Endothelial cell (in vitro differentiated cells): ENCODE measurements around the gene ATCAY. TPM values are rescaled to one million over a fixed set of nuclear protein-coding genes. Genes with fewer than 3 reads are reported as not detected.
"Not testable (repeated sequence)": the region's sequence is repeated elsewhere in the genome, so short reads cannot be mapped to it uniquely, and the experiment has no call there.

Experiments used
- DNase-seq: peaks from one replicate; pipeline ENCODE4 v3.0.0; 2021; ENCODE audit warnings: low spot score
- H3K27ac Mint-ChIP-seq: one replicate; pipeline ENCODE4 v1.8.0; 2021; ENCODE audit warnings: mixed read lengths, inconsistent platforms; ENCODE audit not compliant: unreplicated experiment
- H3K27me3 Mint-ChIP-seq: one replicate; pipeline ENCODE4 v1.8.0; 2021; ENCODE audit warnings: mild to moderate bottlenecking, moderate library complexity, mixed read lengths, inconsistent platforms; ENCODE audit not compliant: unreplicated experiment
- H3K36me3 Mint-ChIP-seq: one replicate; pipeline ENCODE4 v1.8.0; 2021; ENCODE audit warnings: mild to moderate bottlenecking, low read depth, mixed read lengths, inconsistent platforms; ENCODE audit not compliant: unreplicated experiment
- H3K4me1 Mint-ChIP-seq: one replicate; pipeline ENCODE4 v1.8.0; 2021; ENCODE audit warnings: mild to moderate bottlenecking, mixed read lengths, inconsistent platforms; ENCODE audit not compliant: unreplicated experiment
- H3K4me3 Mint-ChIP-seq: one replicate; pipeline ENCODE4 v1.8.0; 2021; ENCODE audit warnings: mild to moderate bottlenecking, mixed read lengths, inconsistent platforms; ENCODE audit not compliant: unreplicated experiment
- H3K9me3 Mint-ChIP-seq: one replicate; pipeline ENCODE4 v1.8.0; 2021; ENCODE audit warnings: mixed read lengths, inconsistent platforms; ENCODE audit not compliant: unreplicated experiment
- CTCF ChIP-seq: fragments of 200-600 bp; sonication (generic); IDR thresholded peaks from one replicate; pipeline ENCODE4 v1.5.0; 2021; ENCODE audit warnings: antibody characterized with exemption; ENCODE audit not compliant: unreplicated experiment
- total RNA-seq: library from RNA; stranded (reverse); fragmentation: NEBNext Ultra II Directional; extraction: Animal tissue kit (Norgen Biotek cat#: 25700); gene quantifications from one replicate; pipeline ENCODE4 v1.2.1, GENCODE V29; 2021; ENCODE audit not compliant: unreplicated experiment

Gene ATCAY
- total RNA-seq, 1 donor from 2014 or later, result 0.67 TPM

- Mint-ChIP-seq H3K27me3 (peaks cover 2% of the 10 kb centered on the region), H3K9me3 (no peaks in the 10 kb centered on the region), H3K27ac (no peak overlapping the region), H3K36me3 (no peaks in the 10 kb centered on the region), H3K4me3 (no peak overlapping the region), H3K4me1 (no peaks in the 10 kb centered on the region)
- DNase-seq, result no peak
- no peak for TF ChIP-seq CTCF
These were observed 10.1 kb downstream of the ATCAY start for GRCh38 chr19:3890591-3890990.

- peaks cover 5% of the 10 kb centered on the region for H3K27me3 Mint-ChIP-seq
- no peaks in the 10 kb centered on the region for H3K36me3 Mint-ChIP-seq
- no peak for TF ChIP-seq CTCF
- H3K27ac Mint-ChIP-seq, result no peak overlapping the region
- no peaks in the 10 kb centered on the region for H3K9me3 Mint-ChIP-seq
- no peak for DNase-seq
- no peak overlapping the region for H3K4me3 Mint-ChIP-seq
- H3K4me1 Mint-ChIP-seq, result no peaks in the 10 kb centered on the region
These were observed 13.2 kb downstream of the ATCAY start for GRCh38 chr19:3893509-3894179.

- H3K27ac Mint-ChIP-seq, DNase-seq, H3K4me1 Mint-ChIP-seq, H3K9me3 Mint-ChIP-seq, H3K27me3 Mint-ChIP-seq, H3K36me3 Mint-ChIP-seq, H3K4me3 Mint-ChIP-seq: not testable (repeated sequence)
These were observed 14.5 kb downstream of the ATCAY start for GRCh38 chr19:3894959-3895358.

- Mint-ChIP-seq H3K36me3 (no peaks in the 10 kb centered on the region), H3K9me3 (no peaks in the 10 kb centered on the region), H3K27me3 (peaks cover 5% of the 10 kb centered on the region), H3K27ac (no peak overlapping the region), H3K4me3 (no peak overlapping the region), H3K4me1 (no peaks in the 10 kb centered on the region)
- no peak for TF ChIP-seq CTCF
- no peak for DNase-seq
These were observed 15.3 kb downstream of the ATCAY start for GRCh38 chr19:3895788-3896187.

- no peaks in the 10 kb centered on the region for H3K4me1 Mint-ChIP-seq
These were observed 17.5 kb downstream of the ATCAY start for GRCh38 chr19:3897936-3898335.

More at GRCh38 chr19:3897936-3898335, 17.5 kb downstream of the ATCAY start:
- Mint-ChIP-seq H3K36me3 (no peaks in the 10 kb centered on the region), H3K27ac (no peak overlapping the region), H3K27me3 (peaks cover 4% of the 10 kb centered on the region), H3K9me3 (no peaks in the 10 kb centered on the region), H3K4me3 (no peak overlapping the region)
- no peak for DNase-seq
- no peak for TF ChIP-seq CTCF
